HEK293T (cell line): ENCODE measurements around the gene ZSCAN4.

Source experiments
- CTBP1 ChIP-seq: fragments of 450-650 bp; IDR thresholded peaks from 2 replicates; pipeline ENCODE4 v1.6.1; 2016; ENCODE audit warnings: borderline replicate concordance
- ELF4 ChIP-seq: fragments of 450-650 bp; IDR thresholded peaks from 2 replicates; pipeline ENCODE4 v1.6.1; 2017; ENCODE audit warnings: antibody characterized with exemption
- FOXA1 ChIP-seq: fragments of 450-650 bp; IDR thresholded peaks from 2 replicates; pipeline ENCODE4 v1.6.1; 2016; ENCODE audit warnings: mild to moderate bottlenecking
- FOXM1 ChIP-seq: fragments of 450-650 bp; IDR thresholded peaks from 2 replicates; pipeline ENCODE4 v1.6.1; 2017; ENCODE audit warnings: mild to moderate bottlenecking, borderline replicate concordance
- L3MBTL2 ChIP-seq: fragments of 450-650 bp; conservative IDR thresholded peaks from 2 replicates; pipeline ENCODE4 v1.6.1; 2016; ENCODE audit warnings: mild to moderate bottlenecking
- SP1 ChIP-seq: fragments of 450-650 bp; IDR thresholded peaks from 2 replicates; pipeline ENCODE4 v1.6.1; 2017
- SUZ12 ChIP-seq: fragments of 450-650 bp; IDR thresholded peaks from 2 replicates; pipeline ENCODE4 v1.6.1; 2016; ENCODE audit warnings: mild to moderate bottlenecking
- TARDBP ChIP-seq: fragments of 450-650 bp; IDR thresholded peaks from 2 replicates; pipeline ENCODE4 v1.6.1; 2016

DNA sequence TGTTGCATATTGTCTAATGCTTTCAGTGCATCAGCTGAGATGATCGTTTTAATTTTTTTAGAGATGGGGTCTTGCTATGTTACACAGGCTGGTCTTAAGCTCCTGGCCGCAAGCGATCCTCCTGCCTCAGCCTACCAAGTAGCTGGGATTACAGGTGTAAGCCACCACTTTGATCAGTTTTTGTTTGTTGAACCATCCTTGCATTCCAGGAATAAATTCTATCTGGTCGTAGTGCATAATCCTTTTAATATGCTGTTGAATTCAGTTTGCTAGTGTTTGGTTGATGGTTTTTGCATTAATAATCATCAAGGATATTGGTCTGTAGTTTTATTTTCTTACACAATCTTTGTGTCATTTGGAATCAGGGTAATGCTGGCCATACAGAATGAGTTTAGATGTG, 31.4 kb upstream of the ZSCAN4 start:
- TF ChIP-seq SP1, result no peak
- TF ChIP-seq FOXA1, result no peak
- no peak for TF ChIP-seq CTBP1
- no peak for TF ChIP-seq L3MBTL2
- TF ChIP-seq SUZ12, result no peak
- TF ChIP-seq ELF4, result no peak
- TF ChIP-seq FOXM1, result no peak
- no peak for TF ChIP-seq TARDBP
